ENCODE results near the gene PRIM1. TPM values are rescaled to one million over a fixed set of nuclear protein-coding genes. Genes with fewer than 3 reads are reported as not detected.

PRIM1 gene
- polyA plus RNA-seq, 3 donors = 3.6 to 6.3 (median 5.6) TPM

GRCh38 chr12:56718636-56719035 lies 33.5 kb downstream of the PRIM1 start:
- Histone ChIP-seq H3K36me3 (replicated peaks in 1 of 2; ENCODE audit: control insufficient read depth in 1 of 2, insufficient read depth in 2 of 2, low read length in 2 of 2) (peaks cover 44 to 73% of the 10 kb centered on the region in 2 donors), H3K27ac (ENCODE audit: low read depth in 1 of 2, low read length in 2 of 2) (peak overlapping the region in 1 of 2 donors; percentile 93), H3K79me2 (ENCODE audit: insufficient read depth, low read length) (peaks cover 95% of the 10 kb centered on the region), H2AFZ (ENCODE audit: insufficient read depth, low read depth, low read length, poor library complexity, severe bottlenecking) (no peak overlapping the region), H3K4me2 (replicated peaks; ENCODE audit: extremely low read depth, low read length, poor library complexity, severe bottlenecking) (no peak overlapping the region), H3K4me1 (ENCODE audit: control insufficient read depth in 1 of 2, insufficient read depth in 2 of 2, low read length in 2 of 2) (peaks cover 50 to 71% of the 10 kb centered on the region in 2 donors), H4K20me1 (ENCODE audit: insufficient read depth, low read length) (peaks cover 97% of the 10 kb centered on the region), H3K9me3 (replicated peaks in 1 of 2; ENCODE audit: control insufficient read depth in 1 of 2, insufficient read depth in 1 of 2, low read length in 2 of 2) (no peaks in the 10 kb centered on the region), H3K4me3 (replicated peaks in 1 of 3; ENCODE audit: low read depth in 2 of 3, low read length in 3 of 3) (no peak overlapping the region), H3K27me3 (ENCODE audit: control insufficient read depth in 2 of 2, insufficient read depth in 2 of 2, low read length in 2 of 2) (no peaks in the 10 kb centered on the region), H3K9ac (ENCODE audit: insufficient read depth, low read length, poor library complexity, severe bottlenecking) (no peak overlapping the region)
- no peaks in the 10 kb centered on the region for H3K9me3 Mint-ChIP-seq
- peak overlapping the region in 1 of 2 donors; percentile 20 for H3K4me3 Mint-ChIP-seq
- peaks cover 0 to 2% (median 0%) of the 10 kb centered on the region in 3 donors for H3K27me3 Mint-ChIP-seq (ENCODE audit: low read depth in 3 of 3)
- peak overlapping the region in 5 of 7 donors; percentile 85 to 94 (median 91) for H3K27ac Mint-ChIP-seq
- DNase-seq = no peak
- intact Hi-C loops (cut with micrococcal nuclease) = no loop called here
- H3K4me1 Mint-ChIP-seq = peaks cover 77% of the 10 kb centered on the region
- H3K36me3 Mint-ChIP-seq = peaks cover 60 to 68% of the 10 kb centered on the region in 2 donors
- 30% methylated on average over 2 of the region's 4 CpGs for WGBS (ENCODE audit: insufficient coverage)
- no peak for TF ChIP-seq CTCF (IDR thresholded peaks at IDR 0.05)

DNA sequence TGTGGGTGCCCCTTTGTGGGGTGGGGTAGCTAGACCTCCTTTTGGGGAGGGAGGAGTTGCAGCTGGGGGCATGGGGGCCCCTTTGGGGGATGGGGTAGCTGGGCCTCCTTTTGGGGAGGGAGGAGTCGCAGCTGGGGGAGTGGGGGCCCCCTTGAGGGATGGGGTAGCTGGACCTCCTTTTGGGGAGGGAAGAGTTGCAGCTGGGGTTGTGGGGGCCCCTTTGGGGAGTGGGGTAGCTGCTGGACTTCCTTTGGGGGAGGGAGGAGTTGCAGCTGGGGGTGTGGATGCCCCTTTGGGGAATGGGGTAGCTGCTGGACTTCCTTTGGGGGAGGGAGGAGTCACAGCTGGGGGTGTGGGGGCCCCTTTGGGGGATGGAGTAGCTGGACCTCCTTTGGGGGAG lies 34.0 kb downstream of the PRIM1 start:
- H3K4me3 ChIP-seq (replicated peaks in 1 of 3; ENCODE audit: low read depth in 2 of 3, low read length in 3 of 3) = no peak overlapping the region
- intact Hi-C loops (cut with micrococcal nuclease) = no loop called here
- no peaks in the 10 kb centered on the region for H3K27me3 ChIP-seq (ENCODE audit: control insufficient read depth in 2 of 2, insufficient read depth in 2 of 2, low read length in 2 of 2)
- 20% methylated on average over 1 of the region's 1 CpG for WGBS (ENCODE audit: insufficient coverage)
- peaks cover 49 to 78% of the 10 kb centered on the region in 2 donors for H3K36me3 ChIP-seq (replicated peaks in 1 of 2; ENCODE audit: control insufficient read depth in 1 of 2, insufficient read depth in 2 of 2, low read length in 2 of 2)
- peak overlapping the region in 1 of 2 donors; percentile 93 for H3K27ac ChIP-seq (ENCODE audit: low read depth in 1 of 2, low read length in 2 of 2)
- DNase-seq = no peak
- H3K9me3 ChIP-seq (replicated peaks in 1 of 2; ENCODE audit: control insufficient read depth in 1 of 2, insufficient read depth in 1 of 2, low read length in 2 of 2) = no peaks in the 10 kb centered on the region
- no peak overlapping the region for H3K4me2 ChIP-seq (replicated peaks; ENCODE audit: extremely low read depth, low read length, poor library complexity, severe bottlenecking)
- Mint-ChIP-seq H3K4me1 (peaks cover 74% of the 10 kb centered on the region), H3K27ac (no peak overlapping the region), H3K9me3 (no peaks in the 10 kb centered on the region), H3K4me3 (no peak overlapping the region), H3K27me3 (ENCODE audit: low read depth in 3 of 3) (peaks cover 0 to 2% (median 0%) of the 10 kb centered on the region in 3 donors), H3K36me3 (peaks cover 64 to 69% of the 10 kb centered on the region in 2 donors)
- H3K4me1 ChIP-seq (ENCODE audit: control insufficient read depth in 1 of 2, insufficient read depth in 2 of 2, low read length in 2 of 2) = peaks cover 45 to 71% of the 10 kb centered on the region in 2 donors
- no peak overlapping the region for H3K9ac ChIP-seq (ENCODE audit: insufficient read depth, low read length, poor library complexity, severe bottlenecking)
- peaks cover 90% of the 10 kb centered on the region for H3K79me2 ChIP-seq (ENCODE audit: insufficient read depth, low read length)
- TF ChIP-seq CTCF (IDR thresholded peaks at IDR 0.05) = no peak
- no peak overlapping the region for H2AFZ ChIP-seq (ENCODE audit: insufficient read depth, low read depth, low read length, poor library complexity, severe bottlenecking)
- H4K20me1 ChIP-seq (ENCODE audit: insufficient read depth, low read length) = peaks cover 98% of the 10 kb centered on the region
